Islet precursor cell (in vitro differentiated cells): ENCODE data around the gene ANKRD17.
A peak's percentile ranks its signal among the peaks of the same experiment; 100 is the strongest.
"Not testable (repeated sequence)": the region's sequence is repeated elsewhere in the genome, so short reads cannot be mapped to it uniquely, and the experiment has no call there.

Source experiments
- DNase-seq: peaks from one replicate; pipeline ENCODE4 v3.0.0-alpha.2; 2018

The ANKRD17 gene

GRCh38 chr4:73247100-73247499 lies 11.5 kb downstream of the ANKRD17 start:
- DNase-seq, result no peak

GRCh38 chr4:73245955-73246354 lies 12.6 kb downstream of the ANKRD17 start:
- no peak for DNase-seq

GRCh38 chr4:73244945-73245601 lies 13.5 kb downstream of the ANKRD17 start:
- DNase-seq, result no peak

GRCh38 chr4:73237044-73237443 lies 21.6 kb downstream of the ANKRD17 start:
- DNase-seq, result no peak

GRCh38 chr4:73236151-73236550 lies 22.4 kb downstream of the ANKRD17 start:
- DNase-seq, result no peak

GRCh38 chr4:73234712-73235111 lies 23.9 kb downstream of the ANKRD17 start:
- no peak for DNase-seq

GRCh38 chr4:73231518-73232487 lies 26.8 kb downstream of the ANKRD17 start:
- no peak for DNase-seq

- no peak for DNase-seq
Measured at GRCh38 chr4:73230865-73231517, 27.6 kb downstream of the ANKRD17 start.

GRCh38 chr4:73228800-73229199 lies 29.8 kb downstream of the ANKRD17 start:
- DNase-seq, result not testable (repeated sequence)

- DNase-seq, result no peak
Measured at GRCh38 chr4:73224886-73225285, 33.7 kb downstream of the ANKRD17 start.

GRCh38 chr4:73223258-73223650 lies 35.3 kb downstream of the ANKRD17 start:
- no peak for DNase-seq

- peak; percentile 81 for DNase-seq
Measured at GRCh38 chr4:73222466-73223257, 35.9 kb downstream of the ANKRD17 start.

GRCh38 chr4:73221734-73222133 lies 36.9 kb downstream of the ANKRD17 start:
- DNase-seq, result no peak

GRCh38 chr4:73220815-73221214 lies 37.8 kb downstream of the ANKRD17 start:
- no peak for DNase-seq

GRCh38 chr4:73213916-73214653 lies 44.5 kb downstream of the ANKRD17 start:
- DNase-seq, result no peak

- DNase-seq, result no peak
Measured at GRCh38 chr4:73212982-73213730, 45.4 kb downstream of the ANKRD17 start.

GRCh38 chr4:73211968-73212367 lies 46.6 kb downstream of the ANKRD17 start:
- no peak for DNase-seq

GRCh38 chr4:73208376-73208775 lies 50.2 kb downstream of the ANKRD17 start:
- DNase-seq, result no peak

- no peak for DNase-seq
Measured at GRCh38 chr4:73206236-73206635, 52.4 kb downstream of the ANKRD17 start.

GRCh38 chr4:73205482-73205881 lies 53.1 kb downstream of the ANKRD17 start:
- no peak for DNase-seq

- not testable (repeated sequence) for DNase-seq
Measured at GRCh38 chr4:73203976-73204375, 54.6 kb downstream of the ANKRD17 start.
